Panc1 (cell line): ENCODE measurements around the gene ADAMTSL2.

Experiments used
- CTCF ChIP-seq: fragments of 450-650 bp; IDR thresholded peaks from 2 replicates; pipeline ENCODE4 v1.5.1; 2017; ENCODE audit warnings: mild to moderate bottlenecking
- POLR2AphosphoS5 ChIP-seq: IDR thresholded peaks from 2 replicates; pipeline ENCODE4 v1.6.1; 2012; ENCODE audit warnings: mild to moderate bottlenecking, low read depth, low read length, moderate library complexity
- SIN3A ChIP-seq: IDR thresholded peaks from 2 replicates; pipeline ENCODE4 v1.6.1; 2012; ENCODE audit warnings: low read depth, mild to moderate bottlenecking, low read length, moderate library complexity, borderline replicate concordance; ENCODE audit not compliant: insufficient read depth
- TCF7L2 ChIP-seq: IDR thresholded peaks from 2 replicates; pipeline ENCODE4 v1.6.1; 2011; ENCODE audit warnings: mild to moderate bottlenecking, low read depth, low read length, inconsistent platforms

GRCh38 chr9:133522073-133522910, 12.2 kb upstream of the ADAMTSL2 start:
- no peak for TF ChIP-seq CTCF
- no peak for TF ChIP-seq TCF7L2
- no peak for TF ChIP-seq SIN3A
- TF ChIP-seq POLR2AphosphoS5: no peak
